GM23248 (cell line): ENCODE measurements around the gene TTLL8.

Experiments used
- EZH2 ChIP-seq: fragments of 200-600 bp; sonication (generic); IDR thresholded peaks from 2 replicates; pipeline ENCODE4 v1.6.1; 2018; ENCODE audit warnings: antibody characterized with exemption, mild to moderate bottlenecking; ENCODE audit not compliant: insufficient read depth, poor library complexity, severe bottlenecking
- EZH2phosphoT487 ChIP-seq: fragments of 200-600 bp; sonication (generic); IDR thresholded peaks from 2 replicates; pipeline ENCODE4 v1.6.1; 2018; ENCODE audit warnings: antibody characterized with exemption, moderate library complexity, mild to moderate bottlenecking, low read depth; ENCODE audit not compliant: insufficient read depth

DNA sequence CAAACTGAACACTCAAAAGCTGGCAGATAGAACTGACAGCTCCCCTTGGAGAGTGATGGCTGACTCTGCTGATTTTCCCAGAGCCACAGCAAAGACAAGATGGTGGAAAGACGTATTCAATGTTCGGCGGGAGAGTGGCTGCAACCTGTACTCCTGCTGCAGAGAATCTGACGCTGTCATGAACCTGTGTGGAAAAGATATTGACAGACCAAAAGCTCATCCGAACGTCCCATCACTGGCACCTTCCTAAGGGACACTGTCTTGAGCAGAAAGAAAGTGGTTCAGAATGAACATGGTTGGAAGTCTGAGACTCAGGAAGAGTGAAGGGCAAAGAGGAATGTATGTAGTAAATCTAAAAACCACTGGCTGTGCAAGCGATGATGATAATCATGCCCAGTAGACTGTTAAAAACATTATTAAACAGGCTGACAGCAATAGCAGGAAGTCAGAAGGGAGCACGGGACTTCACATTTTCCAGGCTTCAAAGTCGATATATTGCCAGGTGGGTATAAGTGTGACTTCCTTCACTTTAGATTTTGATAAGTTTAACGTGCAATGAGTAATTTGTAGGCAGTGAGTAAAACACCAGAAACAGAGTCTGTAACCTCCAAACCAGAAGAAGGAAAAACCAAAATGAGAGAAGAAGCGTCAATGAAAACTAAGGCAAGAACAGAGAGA, 39.4 kb downstream of the TTLL8 start:
- TF ChIP-seq EZH2 = no peak
- TF ChIP-seq EZH2phosphoT487 = no peak
